Brain microvascular endothelial cell (primary cell): ENCODE data around the gene PREB.

ENCODE experiments used
- DNase-seq: peaks from one replicate; pipeline ENCODE4 v3.0.0-alpha.2; 2020
- H3K27ac ChIP-seq: fragments of 250-450 bp; sonication (Bioruptor Pico); 2 replicates; pipeline ENCODE4 v1.5.1; 2020; ENCODE audit warnings: mild to moderate bottlenecking, moderate library complexity
- H3K27me3 ChIP-seq: fragments of 250-450 bp; sonication (Bioruptor Pico); replicated peaks from 2 replicates; pipeline ENCODE4 v1.5.1; 2020; ENCODE audit warnings: mild to moderate bottlenecking
- H3K36me3 ChIP-seq: fragments of 250-450 bp; sonication (Bioruptor Pico); replicated peaks from 2 replicates; pipeline ENCODE4 v1.5.1; 2020; ENCODE audit warnings: mild to moderate bottlenecking
- H3K4me3 ChIP-seq: 2 replicates; pipeline ENCODE4 v1.5.1; 2011; ENCODE audit warnings: low read depth, mild to moderate bottlenecking, control low read depth, low read length, moderate library complexity
- CTCF ChIP-seq: IDR thresholded peaks from 2 replicates; pipeline ENCODE4 v1.5.1; 2011; ENCODE audit warnings: low read depth, mild to moderate bottlenecking, moderate library complexity, low read length, control low read depth, inconsistent platforms; ENCODE audit errors: missing control alignments
- in situ Hi-C: cut with HindIII; loops from 2 replicates; pipeline ENCODE4 v1.10.0; 2017; ENCODE audit warnings: low sequenced_read_pairs, low pct_ligation_motif_present

Gene PREB

DNA sequence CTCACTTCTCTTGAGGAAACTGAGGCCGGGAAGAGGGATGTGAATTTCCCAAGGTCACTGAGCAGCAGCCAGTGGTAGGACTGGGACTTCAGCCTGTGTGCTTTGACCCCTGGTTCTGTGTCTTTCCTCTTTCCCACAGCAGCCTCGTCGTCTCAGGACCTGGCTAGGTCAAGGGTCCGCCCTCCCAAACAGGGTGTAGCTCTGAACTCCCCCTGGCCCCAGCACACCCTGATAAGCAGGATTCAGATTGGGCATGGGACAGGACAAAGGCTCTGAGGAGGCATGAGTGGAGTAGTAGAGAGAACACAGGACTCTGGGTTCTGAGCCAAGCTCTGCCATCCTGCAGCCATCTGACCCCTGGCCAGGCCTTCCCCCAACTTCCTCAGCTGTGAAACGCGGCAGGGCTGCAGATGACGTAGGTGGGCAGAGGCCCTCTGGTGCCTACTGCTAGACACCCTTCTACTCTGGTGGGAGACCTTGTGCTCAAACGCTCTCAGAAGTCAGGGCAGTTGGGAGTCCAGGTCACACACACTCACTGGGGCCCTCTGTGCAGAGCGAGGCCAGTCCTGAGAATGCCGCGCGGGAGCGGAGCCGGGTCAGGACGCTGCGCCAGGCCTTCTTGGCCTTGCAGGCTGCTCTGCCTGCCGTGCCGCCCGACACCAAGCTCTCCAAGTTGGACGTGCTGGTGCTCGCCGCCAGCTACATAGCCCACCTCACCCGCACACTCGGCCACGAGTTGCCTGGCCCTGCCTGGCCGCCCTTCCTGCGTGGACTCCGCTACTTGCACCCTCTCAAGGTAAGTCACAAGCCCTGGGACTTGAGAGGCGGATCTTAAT, 15.4 kb upstream of the PREB start:
- DNase-seq = no peak
- no peak for TF ChIP-seq CTCF

GRCh38 chr2:27148801-27149439, 14.5 kb upstream of the PREB start, which contains the start of gene TCF23:
Gene TCF23 (plus strand): TSS chr2:27149004. CDS start chr2:27149134, 130 bp downstream.
- no peak for TF ChIP-seq CTCF
- in situ Hi-C loops = no loop called here
- Histone ChIP-seq H3K27me3 (peaks cover 2% of the 10 kb centered on the region), H3K27ac (no peak within 1 kb of the TSS), H3K4me3 (no peak within 1 kb of the TSS), H3K36me3 (no peaks in the 10 kb centered on the region)
- no peak for DNase-seq

More for the DNA sequence above, 15.4 kb upstream of the PREB start:
- Histone ChIP-seq H3K27me3 (peaks cover 5% of the 10 kb centered on the region), H3K4me3 (no peak overlapping the region), H3K27ac (no peak overlapping the region), H3K36me3 (no peaks in the 10 kb centered on the region)
- in situ Hi-C loops = no loop called here

DNA sequence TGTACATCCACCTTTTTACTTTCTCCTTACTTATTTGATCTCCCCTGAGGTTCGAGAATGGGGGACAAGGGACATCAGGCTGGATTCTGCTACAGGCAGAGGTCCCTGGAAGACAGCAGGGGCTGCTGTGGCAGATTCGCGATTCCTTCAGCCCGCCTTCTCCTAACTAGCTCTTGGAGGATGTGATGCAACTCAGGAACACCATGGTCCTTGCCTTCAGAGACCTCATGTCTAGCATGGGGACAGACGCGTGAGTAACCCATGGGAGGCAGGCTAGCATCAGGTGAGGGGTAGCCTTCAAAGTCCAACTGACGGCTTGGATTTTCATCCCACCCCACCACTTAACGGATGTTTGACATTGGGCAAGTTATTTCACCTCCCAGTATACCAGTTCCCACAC, 13.5 kb upstream of the PREB start:
- no peak for TF ChIP-seq CTCF
- in situ Hi-C loops = no loop called here
- H3K27ac ChIP-seq = no peak overlapping the region
- no peak overlapping the region for H3K4me3 ChIP-seq
- peaks cover 2% of the 10 kb centered on the region for H3K27me3 ChIP-seq
- no peaks in the 10 kb centered on the region for H3K36me3 ChIP-seq
- DNase-seq = no peak

GRCh38 chr2:27145682-27146081, 11.2 kb upstream of the PREB start:
- no peak overlapping the region for H3K27ac ChIP-seq
- in situ Hi-C loops = no loop called here
- H3K27me3 ChIP-seq = peaks cover 2% of the 10 kb centered on the region
- no peak for DNase-seq
- no peak for TF ChIP-seq CTCF
- H3K36me3 ChIP-seq = no peaks in the 10 kb centered on the region
- no peak overlapping the region for H3K4me3 ChIP-seq

DNA sequence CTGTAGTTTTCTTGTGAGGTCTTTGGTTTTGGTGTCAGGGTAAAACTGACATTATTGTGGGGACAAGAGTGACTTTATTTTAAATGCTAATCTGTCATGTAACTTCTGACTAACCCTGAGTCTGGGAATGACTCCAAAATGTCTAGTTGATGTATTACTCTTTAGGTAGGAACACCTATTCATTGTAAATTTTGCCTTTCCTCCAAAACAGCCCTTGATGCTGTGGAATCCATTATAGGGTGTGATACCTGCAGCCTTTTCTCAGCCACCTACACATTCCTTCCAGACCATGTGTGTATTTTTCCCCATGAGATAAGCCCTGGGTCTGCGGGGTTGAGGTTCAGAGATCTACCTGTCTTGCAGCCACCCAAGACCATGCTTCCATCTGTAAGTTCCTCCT, 8.8 kb upstream of the PREB start:
- Histone ChIP-seq H3K27ac (no peak overlapping the region), H3K36me3 (no peaks in the 10 kb centered on the region), H3K4me3 (no peak overlapping the region), H3K27me3 (no peaks in the 10 kb centered on the region)
- no peak for TF ChIP-seq CTCF
- no peak for DNase-seq
- in situ Hi-C loops = no loop called here
